Esophagus (tissue), 2 donors: Measurements from ENCODE around the gene GTPBP3. TPM values are rescaled to one million over a fixed set of nuclear protein-coding genes. Genes with fewer than 3 reads are reported as not detected.

ENCODE experiments used
- H3K27ac ChIP-seq, 2 donors: one replicate each; pipeline ENCODE4 v1.5.1; 2013; ENCODE audit warnings: low read depth in 2 of 2, mild to moderate bottlenecking in 2 of 2, inconsistent platforms in 1 of 2, low read length in 1 of 2, moderate library complexity in 1 of 2
- H3K27me3 ChIP-seq, 2 donors: one replicate each; pipeline ENCODE4 v1.6.1; 2013; ENCODE audit warnings: low read length in 2 of 2, control low read depth in 1 of 2, mild to moderate bottlenecking in 1 of 2; ENCODE audit not compliant: insufficient read depth in 2 of 2, control insufficient read depth in 1 of 2
- H3K36me3 ChIP-seq, 2 donors: one replicate each; pipeline ENCODE4 v1.6.1; 2013; ENCODE audit warnings: low read length in 1 of 2; ENCODE audit not compliant: control insufficient read depth in 2 of 2, insufficient read depth in 2 of 2
- H3K4me1 ChIP-seq, 2 donors: one replicate each; pipeline ENCODE4 v1.6.1; 2013; ENCODE audit warnings: low read length in 1 of 2; ENCODE audit not compliant: control insufficient read depth in 2 of 2, insufficient read depth in 2 of 2
- H3K4me3 ChIP-seq, 2 donors: one replicate each; pipeline ENCODE4 v1.5.1; 2013; ENCODE audit warnings: low read length in 2 of 2, mild to moderate bottlenecking in 2 of 2, low read depth in 1 of 2, moderate library complexity in 1 of 2
- H3K9me3 ChIP-seq, 2 donors: one replicate each; pipeline ENCODE4 v1.6.1; 2013; ENCODE audit warnings: mild to moderate bottlenecking in 2 of 2, low read depth in 1 of 2, low read length in 1 of 2, moderate library complexity in 1 of 2; ENCODE audit not compliant: control insufficient read depth in 2 of 2, insufficient read depth in 1 of 2
- WGBS, 2 donors: extraction: QIAGEN DNeasy Blood & Tissue Kit; methylation state at CpG; one replicate each; pipeline ENCODE4 v1.1.7; 2013; 5-methylcytosine and 5-hydroxymethylcytosine counted together
- polyA plus RNA-seq, 2 donors: library from polyadenylated mRNA; stranded (reverse); fragments of 200-250 nt; gene quantifications; one replicate each; pipeline ENCODE4 v1.2.3, GENCODE V29; 2013
- donor health status: healthy with polysubstance abuse.
- donor health status: Bipolar disorder and iron deficiency.

The GTPBP3 gene
- polyA plus RNA-seq, 2 donors, result 13.5 to 20.2 TPM

- no peak overlapping the region for H3K27ac ChIP-seq
Measured at GRCh38 chr19:17300992-17301619, 36.2 kb upstream of the GTPBP3 start.

GRCh38 chr19:17302391-17303166, 34.8 kb upstream of the GTPBP3 start:
- H3K9me3 ChIP-seq, result no peaks in the 10 kb centered on the region
- H3K36me3 ChIP-seq, result peaks cover 0 to 3% of the 10 kb centered on the region in 2 donors
- 12 to 18% methylated on average over 23 to 29 of the region's 29 CpGs for whole genome bisulfite sequencing, 2 donors
- peak overlapping the region; percentile 45 to 48 for H3K27ac ChIP-seq
- peak overlapping the region; percentile 62 to 68 for H3K4me3 ChIP-seq
- H3K27me3 ChIP-seq, result no peaks in the 10 kb centered on the region
- H3K4me1 ChIP-seq, result peaks cover 0 to 5% of the 10 kb centered on the region in 2 donors

More at GRCh38 chr19:17300992-17301619, 36.2 kb upstream of the GTPBP3 start:
- Histone ChIP-seq H3K9me3 (no peaks in the 10 kb centered on the region), H3K4me3 (no peak overlapping the region), H3K36me3 (peaks cover 0 to 3% of the 10 kb centered on the region in 2 donors), H3K27me3 (no peaks in the 10 kb centered on the region), H3K4me1 (peaks cover 0 to 5% of the 10 kb centered on the region in 2 donors)
- WGBS, 2 donors, result 93 to 95% methylated on average over 40 to 51 of the region's 51 CpGs

- Histone ChIP-seq H3K4me3 (peak within 1 kb of the TSS; percentile 62 to 68), H3K27ac (peak within 1 kb of the TSS; percentile 48 to 62), H3K27me3 (no peaks in the 10 kb centered on the region), H3K9me3 (no peaks in the 10 kb centered on the region), H3K4me1 (peaks cover 0 to 8% of the 10 kb centered on the region in 2 donors), H3K36me3 (peaks cover 0 to 3% of the 10 kb centered on the region in 2 donors)
- 1% methylated on average over 51 to 52 of the region's 52 CpGs for WGBS, 2 donors
Measured at GRCh38 chr19:17303167-17303939, 34.0 kb upstream of the GTPBP3 start, which contains the start of gene ABHD8. Gene ABHD8, minus strand, starts transcription at chr19:17303425. Its CDS starts 1,809 bp downstream, at chr19:17301616.

GRCh38 chr19:17303940-17304267, 33.4 kb upstream of the GTPBP3 start:
- H3K36me3 ChIP-seq, result peaks cover 0 to 3% of the 10 kb centered on the region in 2 donors
- 52 to 68% methylated on average over 12 of the region's 12 CpGs for WGBS, 2 donors
- peak overlapping the region in 1 of 2 donors; percentile 21 for H3K4me3 ChIP-seq
- H3K27ac ChIP-seq, result peak overlapping the region; percentile 43 to 62
- peaks cover 0 to 8% of the 10 kb centered on the region in 2 donors for H3K4me1 ChIP-seq
- no peaks in the 10 kb centered on the region for H3K9me3 ChIP-seq
- no peaks in the 10 kb centered on the region for H3K27me3 ChIP-seq

- 50 to 60% methylated on average over 12 of the region's 12 CpGs for WGBS, 2 donors
- Histone ChIP-seq H3K4me3 (no peak overlapping the region), H3K27ac (peak overlapping the region; percentile 47 to 95), H3K4me1 (peaks cover 0 to 8% of the 10 kb centered on the region in 2 donors), H3K36me3 (peaks cover 0 to 3% of the 10 kb centered on the region in 2 donors), H3K27me3 (no peaks in the 10 kb centered on the region), H3K9me3 (no peaks in the 10 kb centered on the region)
Measured at GRCh38 chr19:17304386-17305215, 32.8 kb upstream of the GTPBP3 start.

GRCh38 chr19:17305216-17305516, 32.2 kb upstream of the GTPBP3 start:
- Histone ChIP-seq H3K27me3 (no peaks in the 10 kb centered on the region), H3K27ac (peak overlapping the region; percentile 95), H3K36me3 (peaks cover 0 to 3% of the 10 kb centered on the region in 2 donors), H3K9me3 (no peaks in the 10 kb centered on the region), H3K4me3 (no peak overlapping the region), H3K4me1 (peaks cover 0 to 10% of the 10 kb centered on the region in 2 donors)
- 0 to 1% methylated on average over 7 of the region's 7 CpGs for WGBS, 2 donors

- peaks cover 4 to 16% of the 10 kb centered on the region in 2 donors for H3K4me1 ChIP-seq
- 0 to 1% methylated on average over 55 of the region's 55 CpGs for WGBS, 2 donors
Measured at GRCh38 chr19:17305517-17306284, 31.7 kb upstream of the GTPBP3 start, which contains the start of gene MRPL34. Gene MRPL34, plus strand, starts transcription at chr19:17305872. Its CDS starts 21 bp downstream, at chr19:17305893.

GRCh38 chr19:17306285-17306714, 31.1 kb upstream of the GTPBP3 start:
- peaks cover 4 to 17% of the 10 kb centered on the region in 2 donors for H3K4me1 ChIP-seq
- H3K27ac ChIP-seq, result peak overlapping the region; percentile 95
- WGBS, 2 donors, result 4 to 5% methylated on average over 28 of the region's 28 CpGs
- no peaks in the 10 kb centered on the region for H3K27me3 ChIP-seq
- H3K36me3 ChIP-seq, result no peaks in the 10 kb centered on the region
- no peaks in the 10 kb centered on the region for H3K9me3 ChIP-seq
- peak overlapping the region; percentile 71 to 80 for H3K4me3 ChIP-seq

More at GRCh38 chr19:17305517-17306284, 31.7 kb upstream of the GTPBP3 start, which contains the start of gene MRPL34:
- peaks cover 0 to 3% of the 10 kb centered on the region in 2 donors for H3K36me3 ChIP-seq
- H3K4me3 ChIP-seq, result peak within 1 kb of the TSS; percentile 71 to 80
- peak within 1 kb of the TSS; percentile 95 for H3K27ac ChIP-seq
- no peaks in the 10 kb centered on the region for H3K27me3 ChIP-seq
- H3K9me3 ChIP-seq, result no peaks in the 10 kb centered on the region
